ENCODE results near the gene RFC2.
A peak's percentile ranks its signal among the peaks of the same experiment; 100 is the strongest.
"Not testable (repeated sequence)": the region's sequence is repeated elsewhere in the genome, so short reads cannot be mapped to it uniquely, and the experiment has no call there.

The RFC2 gene

DNA sequence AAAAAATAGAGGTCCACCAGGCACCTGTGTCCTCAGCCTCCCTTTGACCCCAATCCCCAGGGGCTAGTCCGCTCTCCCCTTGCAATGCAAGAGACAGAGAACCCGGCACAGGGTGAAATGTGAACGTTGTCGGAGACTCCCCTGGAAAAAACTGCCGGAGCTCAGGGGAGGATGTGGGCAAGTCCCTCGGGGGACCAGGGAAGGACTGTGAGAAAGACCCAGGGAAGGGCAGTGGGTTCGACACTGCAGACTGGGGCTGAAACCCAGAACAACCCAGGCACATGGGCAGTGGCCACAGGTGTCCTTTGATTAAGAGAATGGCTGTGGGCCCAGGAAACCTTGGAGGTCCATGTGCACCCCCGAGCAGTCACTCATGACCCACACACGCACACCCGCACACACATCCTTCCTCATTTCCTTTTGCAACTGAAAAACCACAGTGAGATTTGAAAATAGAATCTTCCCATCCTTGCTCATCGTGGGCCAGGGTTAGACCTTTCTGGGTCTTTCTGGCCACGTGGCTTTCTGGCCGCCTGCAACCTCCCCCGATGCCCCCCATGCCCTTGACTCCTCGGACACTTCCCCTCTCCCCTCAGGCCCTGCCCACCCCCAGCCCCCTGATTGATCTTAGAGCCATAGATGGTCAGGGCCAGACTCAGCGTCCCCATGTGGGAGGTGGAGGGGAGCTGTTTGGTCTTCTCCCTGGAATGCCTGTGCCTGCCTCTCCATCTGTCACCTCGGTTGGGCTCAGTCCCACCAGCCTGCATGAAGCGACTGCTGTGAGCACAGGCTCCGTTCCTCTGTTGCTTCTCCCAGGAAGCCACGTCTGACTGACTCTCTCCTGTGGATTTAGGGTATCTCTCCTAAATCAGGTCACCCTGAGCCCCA is 36.5 kb downstream of the RFC2 start:
- no peak for DNase-seq (ENCODE audit: low read depth, low spot score)

DNA sequence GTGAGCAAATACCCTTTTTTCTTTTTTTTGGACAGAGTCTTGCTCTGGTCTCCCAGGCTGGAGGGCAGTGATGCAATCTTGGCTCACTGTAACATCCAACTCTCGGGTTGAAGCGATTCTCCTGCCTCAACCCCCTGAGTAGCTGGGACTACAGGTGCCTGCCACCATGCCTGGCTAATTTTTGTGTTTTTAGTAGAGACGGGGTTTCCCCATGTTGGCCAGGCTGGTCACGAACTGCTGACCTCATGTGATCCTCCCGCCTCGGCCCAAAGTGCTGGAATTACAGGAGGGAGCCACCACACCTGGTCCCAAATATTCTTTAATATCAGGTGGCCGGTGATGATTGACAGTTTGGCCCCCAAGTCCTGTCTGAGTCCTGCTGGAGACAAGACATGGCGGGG is 37.8 kb downstream of the RFC2 start:
- no peak for DNase-seq (ENCODE audit: low read depth, low spot score)

DNA sequence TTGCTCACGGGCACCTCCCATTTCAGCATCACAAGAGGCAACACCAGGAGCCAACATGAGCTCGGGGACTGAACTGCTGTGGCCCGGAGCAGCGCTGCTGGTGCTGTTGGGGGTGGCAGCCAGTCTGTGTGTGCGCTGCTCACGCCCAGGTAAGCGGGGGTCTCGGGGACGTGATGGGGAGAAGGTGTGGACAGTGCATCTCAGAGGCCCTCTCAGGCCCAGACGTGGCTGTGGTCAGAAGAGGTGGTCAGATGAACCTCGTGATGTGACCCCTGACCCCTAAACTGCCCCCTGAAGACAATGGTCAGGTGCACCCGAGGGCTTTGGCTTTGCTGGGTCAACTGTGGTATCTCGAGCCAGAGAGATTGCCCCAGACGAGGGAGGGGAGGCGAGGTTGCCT is 38.3 kb downstream of the RFC2 start:
- no peak for DNase-seq (ENCODE audit: low read depth, low spot score)

DNA sequence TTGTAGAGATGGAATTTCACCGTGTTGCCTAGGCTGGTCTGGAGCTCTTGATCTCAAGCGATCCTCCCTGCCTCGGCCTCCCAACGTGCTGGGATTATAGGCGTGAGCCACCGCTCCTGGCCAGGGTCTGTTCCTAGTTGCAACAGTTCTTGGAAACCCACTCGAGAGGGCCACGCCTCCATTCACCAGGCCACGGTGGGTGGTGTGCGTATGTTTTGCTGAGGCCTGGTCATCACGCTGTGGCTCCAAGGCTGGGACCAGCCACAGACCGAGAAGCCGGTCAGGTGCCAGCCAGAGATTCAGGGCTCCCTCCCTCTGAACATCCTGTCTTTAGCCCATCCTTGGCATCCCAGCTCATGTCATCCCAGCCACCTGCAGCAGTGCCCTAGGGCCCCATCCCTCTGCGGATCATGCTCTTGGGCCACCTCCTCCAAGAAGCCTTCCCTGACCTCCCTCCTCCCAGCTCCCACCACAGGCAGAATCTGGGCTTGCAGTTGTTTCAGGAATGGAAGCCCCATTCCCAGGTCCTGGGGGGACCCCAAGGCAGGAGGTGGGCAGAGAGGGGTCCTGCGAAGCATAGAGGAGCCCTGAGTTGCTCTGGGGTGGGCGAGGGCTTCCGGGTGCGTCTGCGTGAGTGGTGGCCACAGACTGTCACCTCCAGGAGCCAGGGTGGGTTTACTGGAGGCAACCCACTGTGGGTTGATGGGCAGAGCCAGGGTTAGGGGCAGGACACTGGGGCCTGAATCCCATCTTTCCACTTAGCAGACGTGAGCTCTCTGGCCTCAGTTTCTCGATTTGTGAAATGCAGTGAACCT is 39.2 kb downstream of the RFC2 start:
- DNase-seq (ENCODE audit: low read depth, low spot score): peak; percentile 30

DNA sequence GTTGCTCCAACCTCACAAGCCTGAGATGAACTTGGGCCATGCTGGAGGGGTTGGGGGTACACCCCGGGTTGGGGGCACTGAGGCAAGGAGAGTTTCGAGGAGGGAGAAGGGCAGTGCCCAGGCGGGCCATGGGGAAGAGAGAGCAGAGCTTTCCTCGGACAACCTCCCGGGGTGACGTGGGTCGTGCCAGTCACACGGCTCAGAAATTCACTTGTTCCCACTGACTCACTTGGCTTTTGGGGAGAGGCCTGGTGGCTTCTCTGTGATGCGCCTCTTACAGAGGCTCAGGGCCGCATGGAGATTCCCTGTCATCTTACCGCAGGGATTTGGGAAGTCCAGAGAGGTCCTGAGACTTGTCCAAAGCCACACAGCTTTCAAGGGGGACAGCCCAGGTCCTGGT is 41.5 kb downstream of the RFC2 start:
- no peak for DNase-seq (ENCODE audit: low read depth, low spot score)

DNA sequence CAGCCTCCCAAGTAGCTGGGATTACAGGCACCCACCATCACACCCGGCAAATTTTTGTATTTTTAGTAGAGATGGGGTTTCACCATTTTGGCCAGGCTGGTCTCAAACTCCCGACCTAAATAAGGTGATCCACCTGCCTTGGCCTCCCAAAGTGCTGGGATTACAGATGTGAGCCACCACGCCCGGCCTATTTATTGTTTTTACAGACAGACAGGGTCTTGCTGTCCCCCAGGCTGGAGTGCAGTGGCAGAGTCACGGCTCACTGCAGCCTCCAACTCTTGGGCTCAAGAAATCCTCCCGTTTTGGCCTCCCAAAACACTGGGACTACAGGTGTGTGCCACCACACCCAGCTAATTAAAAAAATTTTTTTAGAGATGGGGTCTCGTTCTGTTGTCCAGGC is 46.0 kb downstream of the RFC2 start:
- not testable (repeated sequence) for DNase-seq (ENCODE audit: low read depth, low spot score)

DNA sequence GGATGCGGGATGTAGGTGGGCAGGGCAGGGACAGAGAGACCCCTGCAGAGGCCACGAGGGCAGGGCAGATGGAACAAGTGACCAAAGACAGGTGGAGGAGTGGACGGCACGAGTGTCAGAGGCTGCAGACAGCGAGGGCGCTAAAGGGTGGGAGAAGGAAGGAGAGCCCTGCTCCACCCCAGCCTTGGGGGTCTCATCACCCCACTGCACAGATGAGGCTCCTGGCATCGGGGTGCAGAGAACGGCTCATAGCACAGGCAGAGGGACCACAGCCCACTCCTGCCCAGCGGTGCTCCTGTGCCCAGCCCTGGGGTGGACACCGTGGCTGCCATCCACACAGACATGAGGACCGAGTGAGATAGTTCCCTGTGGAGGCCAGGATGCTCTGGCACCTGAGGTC is 46.6 kb downstream of the RFC2 start:
- DNase-seq (ENCODE audit: low read depth, low spot score): no peak

DNA sequence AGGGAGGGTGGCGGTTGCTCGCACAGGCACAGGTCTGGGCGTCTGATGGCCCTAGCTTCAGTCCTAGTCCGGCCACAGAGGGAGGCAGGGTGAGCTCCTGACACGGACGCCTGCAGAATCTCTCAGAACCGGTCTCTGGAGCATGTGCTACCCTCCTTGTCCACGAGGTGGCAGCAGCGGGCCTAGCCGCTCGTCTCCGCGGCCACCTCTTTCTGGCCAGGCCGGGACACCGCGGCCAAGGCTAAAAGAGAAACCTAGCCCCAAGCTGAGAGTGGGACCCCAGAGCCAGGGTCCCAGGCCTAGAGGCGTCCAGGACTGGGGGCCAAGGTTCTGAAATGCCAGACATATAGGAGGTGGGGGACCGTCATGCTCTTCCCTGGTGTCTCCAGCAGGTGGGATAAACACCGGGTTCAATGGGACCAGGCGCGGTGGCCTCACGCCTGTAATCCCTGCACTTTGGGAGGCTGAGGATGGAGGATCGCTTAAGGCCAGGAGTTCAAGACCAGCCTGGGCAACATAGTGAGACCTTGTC is 47.5 kb downstream of the RFC2 start:
- peak; percentile 95 for DNase-seq (ENCODE audit: low read depth, low spot score)

DNA sequence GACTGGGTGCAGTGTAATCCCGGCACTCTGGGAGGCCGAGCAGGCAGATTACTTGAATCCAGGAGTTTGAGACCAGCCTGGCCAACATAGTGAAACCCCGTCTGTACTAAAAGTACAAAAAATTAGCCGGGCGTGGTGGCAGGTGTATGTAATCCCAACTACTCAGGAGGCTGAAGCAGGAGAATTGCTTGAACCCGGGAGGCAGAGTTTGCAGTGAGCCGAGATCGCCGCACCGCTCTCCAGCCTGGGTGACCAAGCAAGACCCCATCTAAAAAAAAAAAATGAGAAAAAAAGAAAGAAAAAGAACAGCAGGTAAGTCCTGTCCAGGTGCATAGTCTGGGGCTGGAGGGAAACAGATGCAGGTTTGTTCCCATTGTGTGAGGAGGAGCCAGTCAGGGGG is 48.1 kb downstream of the RFC2 start:
- not testable (repeated sequence) for DNase-seq (ENCODE audit: low read depth, low spot score)

DNA sequence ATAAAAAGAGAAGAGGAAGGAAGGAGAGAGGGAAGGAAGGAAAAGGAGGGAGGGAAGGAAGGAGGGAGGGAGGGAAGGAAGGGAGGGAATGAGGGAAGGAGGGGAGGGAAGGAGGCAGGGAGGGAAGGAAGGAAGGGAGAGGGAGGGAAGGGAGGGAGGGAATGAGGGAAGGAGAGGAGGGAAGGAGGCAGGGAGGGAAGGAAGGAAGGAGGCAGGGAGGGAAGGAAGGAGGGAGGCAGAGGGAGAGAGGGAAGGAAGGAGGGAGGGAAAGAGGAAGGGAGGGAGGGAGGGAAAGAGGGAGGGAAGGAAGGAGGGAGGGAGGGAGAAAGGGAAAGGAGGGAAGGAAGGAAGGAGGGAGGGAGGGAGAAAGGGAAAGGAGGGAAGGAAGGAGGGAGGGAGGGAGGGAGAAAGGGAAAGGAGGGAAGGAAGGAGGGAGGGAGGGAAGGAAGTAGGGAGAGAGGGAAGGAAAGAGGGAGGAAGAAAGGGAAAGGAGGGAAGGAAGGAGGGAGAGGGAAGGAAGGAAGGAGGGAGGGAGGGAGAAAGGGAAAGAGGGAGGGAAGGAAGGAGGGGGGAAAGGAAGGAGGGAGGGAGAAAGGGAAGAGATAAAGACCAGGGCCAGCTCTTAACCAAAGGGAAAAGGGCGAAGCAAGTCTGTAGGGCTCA is 50.1 kb downstream of the RFC2 start:
- DNase-seq (ENCODE audit: low read depth, low spot score): no peak

DNA sequence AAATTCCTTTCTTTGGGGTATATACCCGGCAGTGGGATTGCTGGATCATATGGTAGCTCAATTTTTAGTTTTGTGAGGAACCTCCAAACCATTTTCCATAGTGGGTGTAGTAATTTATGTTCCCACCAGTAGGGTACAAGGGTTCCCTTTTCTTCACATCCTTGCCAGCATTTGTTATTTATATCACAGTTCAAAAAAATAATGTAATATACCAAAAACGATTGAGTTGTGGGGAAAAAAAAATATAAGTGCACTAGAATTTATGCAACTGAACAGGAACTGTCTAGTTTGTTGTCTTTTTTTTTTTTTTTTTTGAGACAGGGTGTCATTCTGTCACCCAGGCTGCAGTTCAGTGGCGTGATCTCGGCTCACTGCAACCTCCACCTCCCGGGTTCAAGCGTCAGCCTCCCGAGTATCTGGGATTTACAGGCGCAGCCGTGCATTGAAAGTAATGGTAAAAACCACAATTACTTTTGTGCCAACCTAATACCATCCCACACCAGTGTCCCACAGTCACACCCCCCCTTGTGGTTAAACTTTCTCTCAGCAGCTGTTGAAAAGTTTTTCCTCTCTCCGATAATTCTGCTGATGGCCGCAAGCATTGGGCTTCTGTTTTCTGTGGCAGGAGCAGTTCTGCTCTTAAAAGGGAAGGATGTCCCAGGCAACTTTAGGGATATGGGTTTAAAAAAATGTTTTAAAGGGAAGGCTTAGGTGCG is 51.2 kb downstream of the RFC2 start:
- peak; percentile 51 for DNase-seq (ENCODE audit: low read depth, low spot score)

DNA sequence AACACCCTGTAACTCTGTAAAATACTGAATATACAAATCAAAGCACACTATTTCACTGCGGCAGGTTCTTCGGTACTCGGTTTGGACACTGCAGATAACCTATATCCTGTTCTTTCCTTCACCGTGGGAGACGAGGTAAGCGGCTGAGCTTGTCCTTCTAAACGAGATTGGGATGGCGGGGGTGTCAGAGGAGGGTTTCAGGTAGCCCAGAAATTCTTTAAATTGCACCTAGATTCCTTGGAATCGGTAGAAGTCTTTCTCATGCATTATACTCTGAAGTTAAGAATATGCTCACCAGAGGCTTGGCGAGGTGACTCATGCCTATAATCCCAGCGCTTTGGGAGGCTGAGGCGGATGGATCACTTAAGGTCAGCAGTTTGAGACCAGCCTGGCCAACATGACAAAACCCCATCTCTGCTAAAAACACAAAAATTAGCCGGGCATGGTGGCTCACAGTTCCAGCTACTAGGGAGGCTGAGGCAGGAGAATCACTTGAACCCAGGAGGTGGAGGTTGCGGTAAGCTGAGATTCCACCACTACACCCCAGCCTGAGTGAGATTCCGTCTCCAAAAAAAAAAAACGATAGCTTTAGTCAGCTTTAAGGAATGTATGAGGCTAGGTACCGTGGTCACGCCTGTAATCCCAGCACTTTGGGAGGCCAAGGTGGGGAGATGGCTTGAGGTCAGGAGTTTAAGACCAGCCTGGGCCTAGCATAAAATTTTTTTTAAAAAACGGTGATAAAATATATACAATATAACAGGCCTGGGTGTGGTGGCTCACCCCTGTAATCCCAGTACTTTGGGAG is 54.4 kb downstream of the RFC2 start:
- DNase-seq (ENCODE audit: low read depth, low spot score): peak; percentile 36

DNA sequence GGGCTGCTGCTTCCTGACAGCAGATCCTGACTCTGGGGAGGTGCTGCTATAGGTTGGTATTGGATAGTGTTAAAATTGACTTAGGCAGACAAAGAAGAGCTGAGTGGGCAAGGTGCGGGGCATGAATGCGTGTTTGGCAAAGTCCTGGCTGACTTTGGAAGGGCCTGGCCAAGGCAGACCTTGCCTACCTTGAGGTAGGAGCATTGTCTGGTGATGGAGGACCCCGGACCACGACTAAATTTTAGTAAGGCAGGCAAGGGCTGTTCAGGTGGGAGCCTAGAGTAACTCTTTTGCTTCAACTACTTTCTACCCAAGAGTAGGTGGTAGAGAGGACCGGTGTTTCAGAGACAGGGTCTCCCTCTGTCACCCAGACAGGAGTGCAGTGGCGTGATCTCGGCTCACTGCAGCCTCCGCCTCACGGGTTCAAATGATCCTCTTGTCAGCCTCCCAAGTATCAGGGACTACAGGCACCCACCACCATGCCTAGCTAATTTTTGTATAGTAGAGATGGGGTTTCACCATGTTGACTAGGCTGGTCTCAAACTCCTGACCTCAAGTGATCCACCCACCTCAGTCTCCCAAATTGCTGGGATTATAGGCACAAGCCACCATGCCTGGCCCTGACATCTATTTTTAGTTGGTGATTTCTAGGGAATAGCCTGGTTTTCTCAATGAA is 56.6 kb downstream of the RFC2 start:
- no peak for DNase-seq (ENCODE audit: low read depth, low spot score)

DNA sequence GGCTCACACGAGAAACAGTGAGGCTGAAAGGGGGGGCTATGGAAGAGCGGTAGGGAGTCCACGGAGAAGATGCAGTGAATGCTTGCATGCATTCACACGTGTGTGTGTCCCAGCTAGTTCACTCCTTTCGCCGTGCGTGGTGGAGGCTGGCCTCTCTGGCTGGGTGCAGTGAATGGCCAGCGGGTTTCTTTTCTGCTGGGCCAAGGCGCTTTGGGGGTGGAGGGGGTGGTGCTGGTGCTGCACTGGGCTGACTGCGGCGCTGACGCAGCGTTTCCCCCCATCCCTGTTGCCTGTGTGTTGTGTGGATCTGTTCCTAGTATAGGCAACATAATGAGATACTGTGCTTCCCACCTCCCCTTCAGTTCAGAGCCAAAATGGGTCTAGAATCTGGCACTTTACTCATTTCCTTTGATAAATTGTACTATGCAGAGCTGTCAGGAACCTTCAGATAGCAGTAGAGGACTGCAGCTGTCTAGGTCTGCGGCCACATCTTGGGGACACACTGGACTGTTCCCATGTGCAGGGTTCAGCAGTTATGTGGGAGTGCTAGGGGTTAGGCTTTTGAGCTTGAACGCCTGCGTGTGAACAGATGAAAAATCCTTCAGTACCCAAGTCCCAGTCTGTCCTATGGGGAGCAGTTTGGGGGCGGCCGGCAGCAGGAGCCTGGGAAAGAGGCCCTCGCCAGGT is 58.1 kb downstream of the RFC2 start:
- DNase-seq (ENCODE audit: low read depth, low spot score): not testable (repeated sequence)

DNA sequence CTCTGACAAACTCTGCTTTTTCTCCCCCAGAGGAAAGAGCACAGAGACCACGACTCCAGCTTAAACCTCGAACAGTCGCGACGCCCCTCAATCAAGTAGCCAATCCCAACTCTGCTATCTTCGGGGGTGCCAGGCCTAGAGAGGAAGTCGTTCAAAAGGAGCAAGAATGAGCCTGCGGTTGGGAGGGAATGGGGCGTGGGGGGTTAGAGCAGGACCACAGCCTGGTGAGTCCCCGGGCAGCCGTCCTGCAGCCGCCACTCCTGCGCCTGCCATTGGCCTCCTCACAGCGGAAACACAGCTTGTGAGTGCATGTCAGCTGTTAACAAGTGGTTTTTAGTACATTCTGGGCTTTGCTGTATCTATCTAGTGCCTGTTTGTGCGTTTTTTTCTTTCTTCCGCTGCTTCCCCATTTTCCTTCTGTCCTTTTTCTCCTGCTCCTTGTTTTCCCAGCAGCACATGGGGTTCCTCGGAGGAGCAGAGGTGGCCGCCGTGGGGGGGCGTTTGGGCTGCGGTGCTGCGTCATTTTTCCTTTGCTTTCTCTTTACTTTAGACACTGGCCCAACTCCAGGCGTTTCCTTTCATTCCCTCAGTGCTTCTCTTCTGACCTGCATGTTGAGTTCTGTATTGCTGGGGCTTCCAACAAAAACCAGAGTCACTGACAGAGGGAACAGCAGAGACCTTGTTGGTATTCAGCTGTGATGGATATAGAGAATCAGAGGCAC is 58.9 kb downstream of the RFC2 start:
- DNase-seq (ENCODE audit: low read depth, low spot score): not testable (repeated sequence)

DNA sequence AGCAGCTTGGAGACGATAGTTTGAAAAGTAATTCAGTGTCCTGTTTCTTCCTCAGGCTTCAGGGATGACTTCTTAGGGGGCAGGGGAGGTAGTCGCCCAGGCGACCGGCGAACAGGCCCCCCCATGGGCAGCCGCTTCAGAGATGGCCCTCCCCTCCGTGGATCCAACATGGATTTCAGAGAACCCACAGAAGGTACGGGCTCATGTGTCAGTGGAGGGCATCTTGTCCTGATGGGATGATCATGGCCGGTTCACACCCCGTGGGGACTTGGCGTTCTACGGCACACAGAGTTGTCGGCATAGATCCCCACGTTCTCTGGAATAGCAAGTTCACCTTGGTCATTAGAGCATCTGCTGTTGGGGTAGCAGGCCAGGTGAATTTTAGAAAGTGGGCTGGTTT is 59.5 kb downstream of the RFC2 start:
- no peak for DNase-seq (ENCODE audit: low read depth, low spot score)

DNA sequence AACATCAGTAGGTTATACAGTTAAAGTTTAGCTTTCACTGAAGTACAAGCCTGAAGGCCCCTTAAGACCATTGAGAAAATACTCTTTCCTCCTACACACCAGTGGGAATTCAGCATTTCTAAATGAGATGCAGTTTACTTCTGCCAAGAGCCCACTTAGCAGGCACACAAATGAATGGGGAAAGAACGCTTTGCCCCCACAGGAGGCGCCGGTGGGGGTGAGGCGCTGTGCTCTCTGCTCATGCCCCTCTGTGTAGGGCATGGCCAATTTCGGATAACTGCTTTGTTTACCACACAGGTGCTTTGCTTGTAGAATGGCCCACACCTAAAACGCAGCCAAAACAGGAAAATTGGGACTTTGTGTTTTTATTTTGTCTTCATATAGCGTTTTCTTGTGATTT is 60.3 kb downstream of the RFC2 start:
- no peak for DNase-seq (ENCODE audit: low read depth, low spot score)

DNA sequence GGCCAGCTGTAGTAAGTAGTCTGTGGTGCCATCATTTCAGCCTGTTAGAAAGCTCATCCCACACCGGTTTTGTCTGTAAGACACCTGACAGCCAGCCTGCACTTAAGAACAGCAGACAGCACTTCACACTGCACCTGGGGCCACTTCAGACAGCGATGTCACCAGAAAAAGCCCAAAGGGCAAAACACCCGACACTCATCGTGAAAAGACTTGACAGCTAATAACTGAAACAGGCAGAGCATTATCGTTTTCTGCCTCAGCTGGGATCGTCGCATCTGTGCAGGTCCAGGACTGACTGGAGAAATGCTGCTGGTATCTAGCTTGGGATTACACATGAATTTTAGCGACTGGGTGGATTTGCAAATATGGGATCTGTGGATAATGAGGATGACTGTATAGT is 61.1 kb downstream of the RFC2 start:
- DNase-seq (ENCODE audit: low read depth, low spot score): no peak

DNA sequence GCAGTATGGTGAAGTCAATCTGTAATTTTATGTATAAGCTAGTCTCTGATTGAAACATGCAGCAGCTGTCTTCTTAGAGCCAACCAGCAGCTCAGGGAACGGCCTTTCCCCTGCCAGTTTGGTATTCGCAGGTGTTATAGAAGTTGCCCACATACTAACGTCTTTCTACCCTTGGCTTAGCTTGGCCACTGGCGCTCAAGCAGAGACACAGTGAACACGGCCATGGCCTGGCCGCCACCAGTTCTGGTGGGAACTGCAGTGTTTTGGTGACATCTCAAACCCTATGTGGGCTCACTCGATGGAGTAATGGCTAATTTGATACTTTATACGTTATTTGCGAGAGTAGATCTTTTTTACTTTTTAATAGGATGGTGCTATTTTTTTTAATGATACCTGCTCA is 63.0 kb downstream of the RFC2 start:
- DNase-seq (ENCODE audit: low read depth, low spot score): no peak
